Activated T-helper 1 cell treated with Interleukin-2 at 50 U/mL for 16 hours (primary cell): ENCODE data around the gene TSPAN12.

Experiments
- DNase-seq: peaks from one replicate; pipeline ENCODE4 v3.0.0-alpha.2; 2020; ENCODE audit warnings: low read depth

Gene TSPAN12

GRCh38 chr7:120743128-120743527 is 114.8 kb downstream of the TSPAN12 start:
- DNase-seq = no peak

DNA sequence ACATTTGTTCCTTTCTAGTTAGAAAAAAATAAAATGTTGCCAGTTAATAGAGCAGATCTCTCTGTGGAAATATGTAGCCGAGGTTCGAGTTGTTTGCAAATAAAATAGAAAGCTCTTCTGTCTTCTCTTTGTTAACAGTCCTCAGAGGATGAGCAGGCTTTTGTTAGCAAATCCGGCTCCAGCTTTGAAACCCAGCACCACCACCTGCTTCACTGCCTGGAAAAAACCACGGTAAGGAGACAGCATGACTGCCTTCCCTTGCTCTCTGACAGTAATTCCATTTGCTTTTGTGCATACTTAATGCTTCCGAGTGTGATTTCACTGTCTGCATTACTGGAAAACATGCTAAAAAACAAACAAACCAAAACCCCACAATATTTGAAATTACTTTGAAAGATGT is 115.6 kb downstream of the TSPAN12 start:
- DNase-seq = no peak

DNA sequence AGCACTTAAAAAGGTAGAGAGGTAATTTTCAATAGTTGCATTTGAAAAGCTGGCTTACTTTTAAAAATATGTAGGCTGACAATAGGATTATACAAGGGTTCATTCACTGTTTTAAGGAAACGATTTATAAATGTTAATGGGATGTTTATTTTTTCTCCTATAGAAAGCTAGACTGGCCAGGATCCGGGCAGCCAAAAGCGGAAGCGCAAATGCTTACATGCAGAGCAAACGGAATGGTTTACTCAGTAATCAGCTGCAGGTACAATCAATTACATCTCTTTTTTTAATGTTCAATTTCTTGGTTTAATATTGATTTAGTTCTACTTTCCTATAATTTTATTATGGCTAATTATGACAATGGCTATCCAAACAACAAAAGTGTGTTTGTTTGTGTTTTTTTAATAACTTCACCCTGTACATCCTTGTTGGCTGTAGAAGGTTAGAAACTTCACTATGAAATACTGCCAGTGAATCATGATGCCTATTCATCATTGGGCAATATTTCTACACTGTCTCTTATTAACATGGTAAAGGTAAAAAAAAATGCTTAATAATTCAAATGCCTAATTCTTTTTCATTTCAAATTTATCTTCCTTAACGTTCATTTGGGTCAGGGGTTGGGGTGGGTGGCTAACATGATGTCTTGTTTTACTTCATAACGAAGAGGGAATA is 116.4 kb downstream of the TSPAN12 start:
- no peak for DNase-seq

DNA sequence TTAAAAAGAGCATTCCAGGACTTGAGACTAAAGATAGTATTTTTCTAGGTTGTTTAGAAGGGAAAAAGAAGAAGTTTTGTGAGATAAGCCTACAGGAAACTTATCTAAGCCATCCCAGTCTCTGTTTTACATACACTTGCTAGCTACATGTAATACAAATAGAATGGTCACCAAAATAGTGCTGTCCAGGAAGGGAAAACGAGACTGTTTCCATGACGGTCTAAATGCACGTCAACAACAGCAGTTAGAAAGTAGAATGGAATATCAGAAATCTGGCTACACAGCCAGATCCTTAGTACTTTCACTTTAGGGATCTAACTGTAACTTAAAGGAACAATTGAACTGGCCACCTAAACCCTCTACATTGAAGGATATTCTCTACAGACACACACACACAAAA is 117.6 kb downstream of the TSPAN12 start:
- DNase-seq = no peak

GRCh38 chr7:120738816-120739215 is 119.1 kb downstream of the TSPAN12 start:
- no peak for DNase-seq
